Measurements from ENCODE around the gene CENPP.
"Not testable (repeated sequence)": the region's sequence is repeated elsewhere in the genome, so short reads cannot be mapped to it uniquely, and the experiment has no call there.

The CENPP gene

GRCh38 chr9:92595075-92595474, 269.3 kb downstream of the CENPP start:
- H3K27me3 ChIP-seq (ENCODE audit: control insufficient read depth, insufficient read depth, low read length); H3K4me3 ChIP-seq (ENCODE audit: low read length); H3K36me3 ChIP-seq (ENCODE audit: insufficient read depth, low read length); H3K4me1 ChIP-seq (ENCODE audit: control insufficient read depth, insufficient read depth, low read length); H3K9ac ChIP-seq (ENCODE audit: low read depth, low read length); H3K4me2 ChIP-seq (ENCODE audit: low read length); H3K9me3 ChIP-seq (replicated peaks; ENCODE audit: low read length): not testable (repeated sequence)

- Histone ChIP-seq H3K4me1 (ENCODE audit: control insufficient read depth, insufficient read depth, low read length) (peaks cover 10% of the 10 kb centered on the region), H3K9ac (ENCODE audit: low read depth, low read length) (no peak overlapping the region), H3K27me3 (ENCODE audit: control insufficient read depth, insufficient read depth, low read length) (no peaks in the 10 kb centered on the region), H3K4me2 (ENCODE audit: low read length) (no peak overlapping the region), H3K9me3 (replicated peaks; ENCODE audit: low read length) (no peaks in the 10 kb centered on the region), H3K4me3 (ENCODE audit: low read length) (no peak overlapping the region), H3K36me3 (ENCODE audit: insufficient read depth, low read length) (no peaks in the 10 kb centered on the region)
These were observed 270.2 kb downstream of the CENPP start for GRCh38 chr9:92595930-92596329.

- H3K36me3 ChIP-seq (ENCODE audit: insufficient read depth, low read length): no peaks in the 10 kb centered on the region
- H3K4me3 ChIP-seq (ENCODE audit: low read length): no peak overlapping the region
- H3K9me3 ChIP-seq (replicated peaks; ENCODE audit: low read length): no peaks in the 10 kb centered on the region
- H3K4me2 ChIP-seq (ENCODE audit: low read length): no peak overlapping the region
- no peaks in the 10 kb centered on the region for H3K27me3 ChIP-seq (ENCODE audit: control insufficient read depth, insufficient read depth, low read length)
- peaks cover 20% of the 10 kb centered on the region for H3K4me1 ChIP-seq (ENCODE audit: control insufficient read depth, insufficient read depth, low read length)
- H3K9ac ChIP-seq (ENCODE audit: low read depth, low read length): no peak overlapping the region
These were observed 272.6 kb downstream of the CENPP start for GRCh38 chr9:92598382-92598781.

- Histone ChIP-seq H3K4me1 (ENCODE audit: control insufficient read depth, insufficient read depth, low read length) (peaks cover 20% of the 10 kb centered on the region), H3K27me3 (ENCODE audit: control insufficient read depth, insufficient read depth, low read length) (no peaks in the 10 kb centered on the region), H3K9me3 (replicated peaks; ENCODE audit: low read length) (no peaks in the 10 kb centered on the region), H3K36me3 (ENCODE audit: insufficient read depth, low read length) (no peaks in the 10 kb centered on the region), H3K9ac (ENCODE audit: low read depth, low read length) (no peak overlapping the region), H3K4me3 (ENCODE audit: low read length) (no peak overlapping the region), H3K4me2 (ENCODE audit: low read length) (peak overlapping the region; percentile 79)
These were observed 274.2 kb downstream of the CENPP start for GRCh38 chr9:92599938-92600461.

GRCh38 chr9:92600462-92601261, 274.9 kb downstream of the CENPP start:
- peak overlapping the region; percentile 79 for H3K4me2 ChIP-seq (ENCODE audit: low read length)
- H3K9me3 ChIP-seq (replicated peaks; ENCODE audit: low read length): no peaks in the 10 kb centered on the region
- H3K36me3 ChIP-seq (ENCODE audit: insufficient read depth, low read length): no peaks in the 10 kb centered on the region
- no peaks in the 10 kb centered on the region for H3K27me3 ChIP-seq (ENCODE audit: control insufficient read depth, insufficient read depth, low read length)
- H3K4me1 ChIP-seq (ENCODE audit: control insufficient read depth, insufficient read depth, low read length): peaks cover 20% of the 10 kb centered on the region
- H3K4me3 ChIP-seq (ENCODE audit: low read length): peak overlapping the region; percentile 48
- peak overlapping the region; percentile 48 for H3K9ac ChIP-seq (ENCODE audit: low read depth, low read length)

GRCh38 chr9:92601451-92601850, 275.7 kb downstream of the CENPP start:
- Histone ChIP-seq H3K4me2 (ENCODE audit: low read length) (peak overlapping the region; percentile 79), H3K4me1 (ENCODE audit: control insufficient read depth, insufficient read depth, low read length) (peaks cover 20% of the 10 kb centered on the region), H3K9me3 (replicated peaks; ENCODE audit: low read length) (no peaks in the 10 kb centered on the region), H3K4me3 (ENCODE audit: low read length) (no peak overlapping the region), H3K36me3 (ENCODE audit: insufficient read depth, low read length) (no peaks in the 10 kb centered on the region), H3K9ac (ENCODE audit: low read depth, low read length) (peak overlapping the region; percentile 48), H3K27me3 (ENCODE audit: control insufficient read depth, insufficient read depth, low read length) (no peaks in the 10 kb centered on the region)

- Histone ChIP-seq H3K4me1 (ENCODE audit: control insufficient read depth, insufficient read depth, low read length) (peaks cover 25% of the 10 kb centered on the region), H3K4me2 (ENCODE audit: low read length) (no peak overlapping the region), H3K9me3 (replicated peaks; ENCODE audit: low read length) (no peaks in the 10 kb centered on the region), H3K27me3 (ENCODE audit: control insufficient read depth, insufficient read depth, low read length) (no peaks in the 10 kb centered on the region), H3K9ac (ENCODE audit: low read depth, low read length) (no peak overlapping the region), H3K36me3 (ENCODE audit: insufficient read depth, low read length) (no peaks in the 10 kb centered on the region), H3K4me3 (ENCODE audit: low read length) (no peak overlapping the region)
These were observed 276.7 kb downstream of the CENPP start for GRCh38 chr9:92602413-92602812.

- H3K9me3 ChIP-seq (replicated peaks; ENCODE audit: low read length): no peaks in the 10 kb centered on the region
- no peaks in the 10 kb centered on the region for H3K27me3 ChIP-seq (ENCODE audit: control insufficient read depth, insufficient read depth, low read length)
- no peak overlapping the region for H3K4me3 ChIP-seq (ENCODE audit: low read length)
- no peak overlapping the region for H3K4me2 ChIP-seq (ENCODE audit: low read length)
- H3K4me1 ChIP-seq (ENCODE audit: control insufficient read depth, insufficient read depth, low read length): peaks cover 32% of the 10 kb centered on the region
- H3K9ac ChIP-seq (ENCODE audit: low read depth, low read length): no peak overlapping the region
- no peaks in the 10 kb centered on the region for H3K36me3 ChIP-seq (ENCODE audit: insufficient read depth, low read length)
These were observed 277.3 kb downstream of the CENPP start for GRCh38 chr9:92603100-92603499.

- no peaks in the 10 kb centered on the region for H3K27me3 ChIP-seq (ENCODE audit: control insufficient read depth, insufficient read depth, low read length)
- no peak overlapping the region for H3K4me2 ChIP-seq (ENCODE audit: low read length)
- no peak overlapping the region for H3K9ac ChIP-seq (ENCODE audit: low read depth, low read length)
- peaks cover 41% of the 10 kb centered on the region for H3K4me1 ChIP-seq (ENCODE audit: control insufficient read depth, insufficient read depth, low read length)
- H3K36me3 ChIP-seq (ENCODE audit: insufficient read depth, low read length): no peaks in the 10 kb centered on the region
- H3K4me3 ChIP-seq (ENCODE audit: low read length): no peak overlapping the region
- no peaks in the 10 kb centered on the region for H3K9me3 ChIP-seq (replicated peaks; ENCODE audit: low read length)
These were observed 278.2 kb downstream of the CENPP start for GRCh38 chr9:92603990-92604389.

GRCh38 chr9:92605224-92605623, 279.5 kb downstream of the CENPP start:
- Histone ChIP-seq H3K9me3 (replicated peaks; ENCODE audit: low read length) (no peaks in the 10 kb centered on the region), H3K4me3 (ENCODE audit: low read length) (no peak overlapping the region), H3K36me3 (ENCODE audit: insufficient read depth, low read length) (no peaks in the 10 kb centered on the region), H3K27me3 (ENCODE audit: control insufficient read depth, insufficient read depth, low read length) (no peaks in the 10 kb centered on the region), H3K4me1 (ENCODE audit: control insufficient read depth, insufficient read depth, low read length) (peaks cover 42% of the 10 kb centered on the region), H3K9ac (ENCODE audit: low read depth, low read length) (no peak overlapping the region), H3K4me2 (ENCODE audit: low read length) (no peak overlapping the region)

- peaks cover 6% of the 10 kb centered on the region for H3K36me3 ChIP-seq (ENCODE audit: insufficient read depth, low read length)
- peaks cover 38% of the 10 kb centered on the region for H3K4me1 ChIP-seq (ENCODE audit: control insufficient read depth, insufficient read depth, low read length)
- H3K9ac ChIP-seq (ENCODE audit: low read depth, low read length): no peak overlapping the region
- no peaks in the 10 kb centered on the region for H3K27me3 ChIP-seq (ENCODE audit: control insufficient read depth, insufficient read depth, low read length)
- no peaks in the 10 kb centered on the region for H3K9me3 ChIP-seq (replicated peaks; ENCODE audit: low read length)
- H3K4me2 ChIP-seq (ENCODE audit: low read length): peak overlapping the region; percentile 71
- H3K4me3 ChIP-seq (ENCODE audit: low read length): no peak overlapping the region
These were observed 281.3 kb downstream of the CENPP start for GRCh38 chr9:92607088-92607487.

- Histone ChIP-seq H3K4me3 (ENCODE audit: low read length) (no peak overlapping the region), H3K36me3 (ENCODE audit: insufficient read depth, low read length) (peaks cover 10% of the 10 kb centered on the region), H3K4me2 (ENCODE audit: low read length) (peak overlapping the region; percentile 71), H3K9me3 (replicated peaks; ENCODE audit: low read length) (no peaks in the 10 kb centered on the region), H3K4me1 (ENCODE audit: control insufficient read depth, insufficient read depth, low read length) (peaks cover 38% of the 10 kb centered on the region), H3K27me3 (ENCODE audit: control insufficient read depth, insufficient read depth, low read length) (no peaks in the 10 kb centered on the region), H3K9ac (ENCODE audit: low read depth, low read length) (no peak overlapping the region)
These were observed 282.0 kb downstream of the CENPP start for GRCh38 chr9:92607773-92608172.
